ENCODE results near the gene ARHGAP44. TPM values are rescaled to one million over a fixed set of nuclear protein-coding genes. Genes with fewer than 3 reads are reported as not detected.

ARHGAP44 gene
- total and polyA plus RNA-seq, 2 donors (not counting 3 experiments of a cell fraction or from before 2014, with no cell fraction given): 0.11 to 0.42 TPM

- Histone ChIP-seq H3K4me2 (ENCODE audit: insufficient read depth, low read length) (no peak overlapping the region), H4K20me1 (replicated peaks; ENCODE audit: control insufficient read depth, extremely low read depth, insufficient read depth, low read length) (no peaks in the 10 kb centered on the region), H3K9ac (replicated peaks; ENCODE audit: extremely low read depth, insufficient read depth, low read length) (no peak overlapping the region), H3K79me2 (ENCODE audit: control insufficient read depth, insufficient read depth, low read length) (no peaks in the 10 kb centered on the region), H3K4me1 (ENCODE audit: control insufficient read depth, extremely low read depth, insufficient read depth, low read length) (no peaks in the 10 kb centered on the region), H3K9me3 (replicated peaks; ENCODE audit: control insufficient read depth, insufficient read depth, low read length) (no peaks in the 10 kb centered on the region), H2AFZ (ENCODE audit: low read depth, low read length) (no peak overlapping the region), H3K4me3 (replicated peaks in 1 of 3; ENCODE audit: insufficient read depth in 1 of 3, low read depth in 1 of 3, low read length in 3 of 3) (no peak overlapping the region), H3K36me3 (ENCODE audit: control insufficient read depth in 2 of 2, extremely low read depth in 1 of 2, insufficient read depth in 2 of 2, low read length in 2 of 2) (no peaks in the 10 kb centered on the region), H3K27ac (ENCODE audit: insufficient read depth, low read depth, low read length) (no peak overlapping the region), H3K27me3 (ENCODE audit: control insufficient read depth in 2 of 2, insufficient read depth in 2 of 2, low read length in 2 of 2) (no peaks in the 10 kb centered on the region), H3K9me1 (replicated peaks; ENCODE audit: control insufficient read depth, extremely low read depth, insufficient read depth, low read length) (no peaks in the 10 kb centered on the region)
- intact Hi-C loops (cut with micrococcal nuclease) (no loop called here), dilution Hi-C loops (cut with MboI; ENCODE audit: extremely low pct_ligation_motif_present, low sequenced_read_pairs) (no loop called here)
- no peak for TF ChIP-seq EZH2 (IDR thresholded peaks at IDR 0.05; ENCODE audit: borderline replicate concordance, low read depth, low read length, severe bottlenecking)
- no peak for TF ChIP-seq MYC (IDR thresholded peaks at IDR 0.05; ENCODE audit: low read depth, low read length)
- TF ChIP-seq, protein P1, sequence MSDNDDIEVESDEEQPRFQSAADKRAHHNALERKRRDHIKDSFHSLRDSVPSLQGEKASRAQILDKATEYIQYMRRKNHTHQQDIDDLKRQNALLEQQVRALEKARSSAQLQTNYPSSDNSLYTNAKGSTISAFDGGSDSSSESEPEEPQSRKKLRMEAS (IDR thresholded peaks at IDR 0.05; ENCODE audit: insufficient read depth, insufficient read length): no peak
- no peak for TF ChIP-seq FOS (IDR thresholded peaks at IDR 0.05; ENCODE audit: borderline replicate concordance, insufficient read depth, low read length)
- no peak for TF ChIP-seq POLR2A (IDR thresholded peaks at IDR 0.05; ENCODE audit: low read depth, low read length)
- TF ChIP-seq JUN (IDR thresholded peaks at IDR 0.05; ENCODE audit: borderline replicate concordance, insufficient read depth, insufficient read length, low read depth): no peak
- no peak for TF ChIP-seq GATA2 (IDR thresholded peaks at IDR 0.05; ENCODE audit: insufficient read depth, insufficient read length, low read depth, low read length)
- no TSS peak for BruUV-seq (replicated peaks)
- FAIRE-seq (no peak), DNase-seq (ENCODE audit: low read depth, low spot score) (no peak)
- ChIA-PET CTCF (no interaction called here), POLR2A (no interaction called here)
Observed at GRCh38 chr17:12883472-12883871, 94.2 kb downstream of the ARHGAP44 start.

GRCh38 chr17:12887088-12887487 lies 97.8 kb downstream of the ARHGAP44 start:
- no peaks in the 10 kb centered on the region for H3K36me3 ChIP-seq (ENCODE audit: control insufficient read depth in 2 of 2, extremely low read depth in 1 of 2, insufficient read depth in 2 of 2, low read length in 2 of 2)
- no peak overlapping the region for H2AFZ ChIP-seq (ENCODE audit: low read depth, low read length)
- DNase-seq (ENCODE audit: low read depth, low spot score) (no peak), FAIRE-seq (no peak)
- H3K9ac ChIP-seq (replicated peaks; ENCODE audit: extremely low read depth, insufficient read depth, low read length): no peak overlapping the region
- H3K9me1 ChIP-seq (replicated peaks; ENCODE audit: control insufficient read depth, extremely low read depth, insufficient read depth, low read length): no peaks in the 10 kb centered on the region
- BruUV-seq (replicated peaks): no TSS peak
- H3K79me2 ChIP-seq (ENCODE audit: control insufficient read depth, insufficient read depth, low read length): no peaks in the 10 kb centered on the region
- TF ChIP-seq POLR2A (IDR thresholded peaks at IDR 0.05; ENCODE audit: low read depth, low read length) (no peak), EZH2 (IDR thresholded peaks at IDR 0.05; ENCODE audit: borderline replicate concordance, low read depth, low read length, severe bottlenecking) (no peak), JUN (IDR thresholded peaks at IDR 0.05; ENCODE audit: borderline replicate concordance, insufficient read depth, insufficient read length, low read depth) (no peak), FOS (IDR thresholded peaks at IDR 0.05; ENCODE audit: borderline replicate concordance, insufficient read depth, low read length) (no peak), GATA2 (IDR thresholded peaks at IDR 0.05; ENCODE audit: insufficient read depth, insufficient read length, low read depth, low read length) (no peak), POLR2AphosphoS5 (IDR thresholded peaks at IDR 0.05; ENCODE audit: insufficient read depth, low read depth, low read length) (no peak), MYC (IDR thresholded peaks at IDR 0.05; ENCODE audit: low read depth, low read length) (no peak)
- TF ChIP-seq, protein P1 (IDR thresholded peaks at IDR 0.05; ENCODE audit: insufficient read depth, insufficient read length): no peak
- TF ChIP-seq, protein P2, sequence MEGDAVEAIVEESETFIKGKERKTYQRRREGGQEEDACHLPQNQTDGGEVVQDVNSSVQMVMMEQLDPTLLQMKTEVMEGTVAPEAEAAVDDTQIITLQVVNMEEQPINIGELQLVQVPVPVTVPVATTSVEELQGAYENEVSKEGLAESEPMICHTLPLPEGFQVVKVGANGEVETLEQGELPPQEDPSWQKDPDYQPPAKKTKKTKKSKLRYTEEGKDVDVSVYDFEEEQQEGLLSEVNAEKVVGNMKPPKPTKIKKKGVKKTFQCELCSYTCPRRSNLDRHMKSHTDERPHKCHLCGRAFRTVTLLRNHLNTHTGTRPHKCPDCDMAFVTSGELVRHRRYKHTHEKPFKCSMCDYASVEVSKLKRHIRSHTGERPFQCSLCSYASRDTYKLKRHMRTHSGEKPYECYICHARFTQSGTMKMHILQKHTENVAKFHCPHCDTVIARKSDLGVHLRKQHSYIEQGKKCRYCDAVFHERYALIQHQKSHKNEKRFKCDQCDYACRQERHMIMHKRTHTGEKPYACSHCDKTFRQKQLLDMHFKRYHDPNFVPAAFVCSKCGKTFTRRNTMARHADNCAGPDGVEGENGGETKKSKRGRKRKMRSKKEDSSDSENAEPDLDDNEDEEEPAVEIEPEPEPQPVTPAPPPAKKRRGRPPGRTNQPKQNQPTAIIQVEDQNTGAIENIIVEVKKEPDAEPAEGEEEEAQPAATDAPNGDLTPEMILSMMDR (IDR thresholded peaks at IDR 0.05; ENCODE audit: extremely low read depth in 1 of 2, insufficient read depth in 1 of 2, low read depth in 1 of 2, low read length in 2 of 2): no peak
- CTCF ChIA-PET: no interaction called here
- no peaks in the 10 kb centered on the region for H3K9me3 ChIP-seq (replicated peaks; ENCODE audit: control insufficient read depth, insufficient read depth, low read length)
- POLR2A ChIA-PET: no interaction called here
- no peak overlapping the region for H3K4me2 ChIP-seq (ENCODE audit: insufficient read depth, low read length)
- H3K4me3 ChIP-seq (replicated peaks in 1 of 3; ENCODE audit: insufficient read depth in 1 of 3, low read depth in 1 of 3, low read length in 3 of 3): no peak overlapping the region
- no peak overlapping the region for H3K27ac ChIP-seq (ENCODE audit: insufficient read depth, low read depth, low read length)
- dilution Hi-C loops (cut with MboI; ENCODE audit: extremely low pct_ligation_motif_present, low sequenced_read_pairs) (no loop called here), intact Hi-C loops (cut with micrococcal nuclease) (no loop called here)
- H3K27me3 ChIP-seq (ENCODE audit: control insufficient read depth in 2 of 2, insufficient read depth in 2 of 2, low read length in 2 of 2): no peaks in the 10 kb centered on the region
- no peaks in the 10 kb centered on the region for H4K20me1 ChIP-seq (replicated peaks; ENCODE audit: control insufficient read depth, extremely low read depth, insufficient read depth, low read length)
- H3K4me1 ChIP-seq (ENCODE audit: control insufficient read depth, extremely low read depth, insufficient read depth, low read length): no peaks in the 10 kb centered on the region

Measured in endothelial cell of umbilical vein (primary cell).